ENCODE measurements around the gene CACNA1B. TPM values are rescaled to one million over a fixed set of nuclear protein-coding genes. Genes with fewer than 3 reads are reported as not detected.

CACNA1B gene
- total RNA-seq, 2 donors from 2014 or later, result 0.19 to 0.42 TPM

GRCh38 chr9:137956039-137956438 lies 78.5 kb downstream of the CACNA1B start:
- Histone ChIP-seq H3K4me1 (no peaks in the 10 kb centered on the region), H3K27me3 (no peaks in the 10 kb centered on the region), H3K36me3 (no peaks in the 10 kb centered on the region), H3K9ac (ENCODE audit: low read depth in 2 of 2, low read length in 2 of 2) (no peak overlapping the region), H3K27ac (no peak overlapping the region), H3K9me3 (no peaks in the 10 kb centered on the region), H3K4me3 (no peak overlapping the region)
- intact Hi-C loops (cut with DNase I), result no loop called here
- no peak for DNase-seq
- TF ChIP-seq, protein P1, sequence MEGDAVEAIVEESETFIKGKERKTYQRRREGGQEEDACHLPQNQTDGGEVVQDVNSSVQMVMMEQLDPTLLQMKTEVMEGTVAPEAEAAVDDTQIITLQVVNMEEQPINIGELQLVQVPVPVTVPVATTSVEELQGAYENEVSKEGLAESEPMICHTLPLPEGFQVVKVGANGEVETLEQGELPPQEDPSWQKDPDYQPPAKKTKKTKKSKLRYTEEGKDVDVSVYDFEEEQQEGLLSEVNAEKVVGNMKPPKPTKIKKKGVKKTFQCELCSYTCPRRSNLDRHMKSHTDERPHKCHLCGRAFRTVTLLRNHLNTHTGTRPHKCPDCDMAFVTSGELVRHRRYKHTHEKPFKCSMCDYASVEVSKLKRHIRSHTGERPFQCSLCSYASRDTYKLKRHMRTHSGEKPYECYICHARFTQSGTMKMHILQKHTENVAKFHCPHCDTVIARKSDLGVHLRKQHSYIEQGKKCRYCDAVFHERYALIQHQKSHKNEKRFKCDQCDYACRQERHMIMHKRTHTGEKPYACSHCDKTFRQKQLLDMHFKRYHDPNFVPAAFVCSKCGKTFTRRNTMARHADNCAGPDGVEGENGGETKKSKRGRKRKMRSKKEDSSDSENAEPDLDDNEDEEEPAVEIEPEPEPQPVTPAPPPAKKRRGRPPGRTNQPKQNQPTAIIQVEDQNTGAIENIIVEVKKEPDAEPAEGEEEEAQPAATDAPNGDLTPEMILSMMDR (IDR thresholded peaks at IDR 0.05), result no peak

DNA sequence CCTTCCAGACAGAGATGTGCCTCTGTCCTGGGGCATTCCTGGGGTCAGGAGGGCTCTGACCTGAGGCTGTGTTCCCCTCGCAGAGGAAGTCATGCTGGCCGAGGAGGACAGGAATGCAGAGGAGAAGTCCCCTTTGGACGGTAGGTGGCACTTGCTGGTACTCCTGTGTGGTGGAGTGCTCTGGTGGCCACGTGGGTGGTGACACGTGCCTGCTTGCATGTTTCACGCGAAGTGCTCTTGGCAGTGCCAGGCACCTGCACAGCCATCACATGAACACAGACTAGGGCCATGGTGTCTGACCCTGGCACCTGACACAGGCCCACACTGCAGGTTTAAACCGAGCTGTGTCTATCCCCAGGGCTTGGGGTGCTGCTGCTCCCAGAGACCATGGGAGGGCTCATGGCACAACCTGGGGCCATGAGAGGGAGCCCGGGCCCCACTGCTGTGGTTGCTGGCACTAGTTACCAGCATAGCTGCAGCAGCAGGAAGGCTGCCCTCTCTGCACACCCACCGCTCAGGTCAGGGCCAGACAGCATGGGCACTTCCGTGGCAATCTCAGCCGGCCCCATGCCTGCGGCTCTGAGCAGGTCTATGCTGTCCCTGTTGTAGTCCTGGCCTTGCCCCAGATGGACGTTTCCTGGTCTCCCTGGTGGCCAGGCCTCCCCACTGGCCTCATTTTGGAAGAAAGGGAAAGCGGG lies 79.3 kb downstream of the CACNA1B start:
- no peak overlapping the region for H3K4me3 ChIP-seq
- H3K9me3 ChIP-seq, result no peaks in the 10 kb centered on the region
- no peak for DNase-seq
- intact Hi-C loops (cut with DNase I), result no loop called here
- H3K27ac ChIP-seq, result no peak overlapping the region
- H3K9ac ChIP-seq (ENCODE audit: low read depth in 2 of 2, low read length in 2 of 2), result no peak overlapping the region
- no peaks in the 10 kb centered on the region for H3K36me3 ChIP-seq
- TF ChIP-seq, protein P1 (IDR thresholded peaks at IDR 0.05), result no peak
- no peaks in the 10 kb centered on the region for H3K4me1 ChIP-seq
- no peaks in the 10 kb centered on the region for H3K27me3 ChIP-seq

DNA sequence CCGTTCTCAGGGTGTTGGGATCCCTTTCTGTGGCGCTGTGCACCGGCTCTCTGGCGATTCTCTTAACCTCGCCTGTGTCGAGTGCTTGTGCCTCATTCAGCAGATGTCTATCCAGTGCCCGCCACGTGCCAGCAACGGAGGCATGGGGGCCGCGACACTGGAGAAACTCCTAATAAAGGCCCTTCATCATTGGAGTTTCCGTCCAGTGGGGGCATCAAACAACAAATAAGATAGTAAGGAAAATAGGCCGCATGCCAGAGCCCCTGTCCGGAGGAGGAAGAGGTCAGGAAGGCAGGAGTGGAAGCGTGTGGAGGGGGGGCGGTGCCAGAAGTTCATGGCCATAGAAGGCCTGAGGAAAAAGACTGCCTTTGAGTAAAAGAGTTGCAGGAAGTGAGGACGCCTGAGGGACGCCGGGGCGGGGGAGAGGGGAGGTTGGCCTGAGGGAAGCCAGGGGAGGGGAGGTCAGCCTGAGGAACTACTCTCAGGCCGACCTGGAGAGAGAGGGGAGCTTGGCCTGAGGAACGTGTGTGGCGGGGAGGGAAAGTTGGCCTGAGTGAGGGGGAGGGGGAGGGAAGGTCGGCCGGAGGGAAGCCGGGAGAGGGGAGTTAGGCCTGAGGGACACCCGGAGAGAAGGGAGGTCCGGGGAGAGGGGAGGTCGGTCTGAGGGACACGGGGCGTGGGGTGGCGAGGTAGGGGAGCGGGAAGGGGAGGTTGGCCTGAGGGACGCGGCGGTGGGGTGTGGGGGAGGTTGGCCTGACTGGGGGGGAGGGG lies 82.2 kb downstream of the CACNA1B start:
- TF ChIP-seq, protein P1 (IDR thresholded peaks at IDR 0.05), result no peak
- intact Hi-C loops (cut with DNase I), result no loop called here
- H3K4me3 ChIP-seq, result no peak overlapping the region
- no peak overlapping the region for H3K27ac ChIP-seq
- H3K36me3 ChIP-seq, result no peaks in the 10 kb centered on the region
- no peaks in the 10 kb centered on the region for H3K4me1 ChIP-seq
- DNase-seq, result no peak
- H3K9me3 ChIP-seq, result no peaks in the 10 kb centered on the region
- H3K27me3 ChIP-seq, result no peaks in the 10 kb centered on the region
- H3K9ac ChIP-seq (ENCODE audit: low read depth in 2 of 2, low read length in 2 of 2), result no peak overlapping the region

- intact Hi-C loops (cut with DNase I), result no loop called here
- Histone ChIP-seq H3K9me3 (no peaks in the 10 kb centered on the region), H3K27me3 (no peaks in the 10 kb centered on the region), H3K4me1 (no peaks in the 10 kb centered on the region), H3K9ac (ENCODE audit: low read depth in 2 of 2, low read length in 2 of 2) (no peak overlapping the region), H3K36me3 (no peaks in the 10 kb centered on the region), H3K4me3 (no peak overlapping the region), H3K27ac (no peak overlapping the region)
- no peak for DNase-seq
- TF ChIP-seq, protein P1 (IDR thresholded peaks at IDR 0.05), result no peak
These were observed 82.9 kb downstream of the CACNA1B start for GRCh38 chr9:137960496-137960895.

GRCh38 chr9:137963525-137963924 lies 85.9 kb downstream of the CACNA1B start:
- intact Hi-C loops (cut with DNase I), result no loop called here

More at GRCh38 chr9:137963525-137963924, 85.9 kb downstream of the CACNA1B start:
- Histone ChIP-seq H3K36me3 (no peaks in the 10 kb centered on the region), H3K9ac (ENCODE audit: low read depth in 2 of 2, low read length in 2 of 2) (no peak overlapping the region), H3K27ac (no peak overlapping the region), H3K27me3 (no peaks in the 10 kb centered on the region), H3K4me1 (no peaks in the 10 kb centered on the region), H3K4me3 (no peak overlapping the region), H3K9me3 (no peaks in the 10 kb centered on the region)
- TF ChIP-seq, protein P1 (IDR thresholded peaks at IDR 0.05), result no peak
- DNase-seq, result no peak

All from colonic mucosa (tissue), 4 donors.